ENCODE results near the gene NAP1L1. TPM values are rescaled to one million over a fixed set of nuclear protein-coding genes. Genes with fewer than 3 reads are reported as not detected.

Gene NAP1L1
- 478 to 690 TPM (median 662 TPM) in 5 replicates for total RNA-seq (2022; extraction: Qiagen RNA extraction; ENCODE audit: low read depth)

GRCh38 chr12:76083904-76084862 is at the start of gene NAP1L1:
NAP1L1 (minus strand) TSS chr12:76084685; CDS start chr12:76074219, 10,466 bp downstream.

GRCh38 chr12:76031414-76032042 is 53.0 kb downstream of the NAP1L1 start, which contains the start of gene PHLDA1:
PHLDA1 (minus strand) TSS chr12:76031776.

Other genes with a start within 250 kb of the NAP1L1 start
- gene PHLDA1, start 52.9 kb downstream of the NAP1L1 start, total RNA-seq (2022; extraction: Qiagen RNA extraction; ENCODE audit: low read depth) = 30.3 to 70.2 TPM (median 66.0 TPM) in 5 replicates

Data from A549 treated with RU486 at 1 μM for 4 hours (cell line).